HepG2 (cell line): ENCODE results near the gene PCNX1. TPM values are rescaled to one million over a fixed set of nuclear protein-coding genes. Genes with fewer than 3 reads are reported as not detected.

ENCODE experiments used
- ATAC-seq: fragments of 200-7000 bp; cut with Tn5 transposase; 3 replicates; pipeline ENCODE4 v1.9.1; 2020; ENCODE audit warnings: mild to moderate bottlenecking, moderate library complexity
- BruUV-seq: library from RNA; stranded (reverse); fragments of 400-500 nt; replicated peaks from 2 replicates; lab custom pipeline; 2021; lab: Mats Ljungman, UMichigan
- CTCF ChIA-PET: fragments of 300-600 bp; formaldehyde crosslinking; extraction: SDS; loops from one replicate; lab custom pipeline; 2021; ENCODE audit warnings: low total read pairs, inconsistent platforms, low intra/inter-chr PET ratio; lab: Yijun Ruan, JAX
- POLR2A ChIA-PET: fragments of 350-600 bp; sonication (Branson Sonifier 250); formaldehyde crosslinking; loops from one replicate; lab custom pipeline; 2020; ENCODE audit warnings: antibody characterized with exemption, inconsistent platforms; lab: Yijun Ruan, JAX
- DNase-seq: peaks from one replicate; pipeline ENCODE4 v3.0.0-alpha.2; 2015; ENCODE audit warnings: low spot score
- FAIRE-seq: peaks from 3 replicates; lab custom pipeline; 2011; peaks lifted over from hg19 to GRCh38; lab: Jason Lieb, UNC
- H2AFZ ChIP-seq: one replicate; pipeline ENCODE4 v1.6.1; 2011; ENCODE audit warnings: low read length, inconsistent platforms
- H3K27ac ChIP-seq: fragments of 300-600 bp; 3 replicates; pipeline ENCODE4 v1.8.0; 2011; ENCODE audit warnings: mixed run types, mild to moderate bottlenecking, mixed read lengths, low read length, inconsistent platforms; ENCODE audit not compliant: insufficient read depth; ENCODE audit errors: extremely low read length
- H3K27me3 ChIP-seq, 2 experiments: fragments of 200-600 bp in 1 of 2; 2 replicates in 1 of 2; 3 replicates in 1 of 2; pipeline versions ENCODE4 v1.6.0 to v1.8.0; 2011; ENCODE audit warnings: low read length in 2 of 2, mild to moderate bottlenecking in 2 of 2, moderate library complexity in 2 of 2, inconsistent platforms in 1 of 2; ENCODE audit not compliant: insufficient read depth in 2 of 2, control insufficient read depth in 1 of 2
- H3K36me3 ChIP-seq, 2 experiments: fragments of 200-600 bp in 1 of 2; replicated peaks in 1 of 2; 2 replicates in 1 of 2; 3 replicates in 1 of 2; pipeline versions ENCODE4 v1.5.1 to v1.8.0; 2011; ENCODE audit warnings: low read length in 2 of 2, inconsistent platforms in 1 of 2; ENCODE audit not compliant: insufficient read depth in 2 of 2, control insufficient read depth in 1 of 2
- H3K4me1 ChIP-seq: 2 replicates; pipeline ENCODE4 v1.5.1; 2012; ENCODE audit warnings: low read length, inconsistent platforms; ENCODE audit not compliant: insufficient read depth
- H3K4me2 ChIP-seq: 2 replicates; pipeline ENCODE4 v1.6.0; 2011; ENCODE audit warnings: low read depth, low read length, inconsistent platforms
- H3K4me3 ChIP-seq, 3 experiments: fragments of 200-600 bp in 1 of 3; sonication (generic), shearing (Covaris generic) in 1 of 3; replicated peaks in 1 of 3; 2 replicates each; pipeline ENCODE4 v1.5.1; 2011 to 2016; ENCODE audit warnings: low read length in 3 of 3, inconsistent platforms in 2 of 3, low read depth in 2 of 3, mild to moderate bottlenecking in 2 of 3, control low read depth in 1 of 3, mixed read lengths in 1 of 3; ENCODE audit not compliant: insufficient read depth in 1 of 3
- H3K79me2 ChIP-seq: one replicate; pipeline ENCODE4 v1.6.1; 2011; ENCODE audit warnings: low read length, inconsistent platforms; ENCODE audit not compliant: insufficient read depth
- H3K9ac ChIP-seq: 2 replicates; pipeline ENCODE4 v1.6.0; 2011; ENCODE audit warnings: mild to moderate bottlenecking, low read depth, low read length, inconsistent platforms; ENCODE audit not compliant: insufficient read depth
- H3K9me3 ChIP-seq: 2 replicates; pipeline ENCODE4 v1.5.1; 2012; ENCODE audit warnings: mild to moderate bottlenecking, low read length
- H4K20me1 ChIP-seq: 2 replicates; pipeline ENCODE4 v1.6.0; 2011; ENCODE audit warnings: inconsistent platforms, mild to moderate bottlenecking, low read length, moderate library complexity; ENCODE audit not compliant: insufficient read depth
- FOXO1 ChIP-seq: sonication (generic); formaldehyde crosslinking; IDR thresholded peaks from 2 replicates; pipeline ENCODE4 v1.4.0; 2020; ENCODE audit warnings: missing genetic modification reagents
- MED13 ChIP-seq: sonication (generic); formaldehyde crosslinking; IDR thresholded peaks from 2 replicates; pipeline ENCODE4 v1.5.0; 2020; ENCODE audit warnings: missing genetic modification reagents
- MLLT10 ChIP-seq: sonication (generic); formaldehyde crosslinking; IDR thresholded peaks from 2 replicates; pipeline ENCODE4 v1.4.0; 2020; ENCODE audit warnings: missing genetic modification reagents
- ZFP36L1 ChIP-seq: sonication (generic); formaldehyde crosslinking; IDR thresholded peaks from 2 replicates; pipeline ENCODE4 v1.8.0; 2022; ENCODE audit warnings: mild to moderate bottlenecking, missing genetic modification reagents, moderate library complexity
- ZNF333 ChIP-seq: sonication (generic); formaldehyde crosslinking; IDR thresholded peaks from 2 replicates; pipeline ENCODE4 v1.4.0; 2020; ENCODE audit warnings: mild to moderate bottlenecking, missing genetic modification reagents, borderline replicate concordance
- ZNF468 ChIP-seq: sonication (generic); formaldehyde crosslinking; IDR thresholded peaks from 2 replicates; pipeline ENCODE4 v1.8.0; 2022; ENCODE audit warnings: mild to moderate bottlenecking, moderate library complexity, missing genetic modification reagents
- WGBS: methylation state at CpG from one replicate; pipeline ENCODE4 v1.1.6; 2017; ENCODE audit warnings: low lambda C conversion rate; 5-methylcytosine and 5-hydroxymethylcytosine counted together
- in situ Hi-C: cut with HindIII; loops from 2 replicates; pipeline ENCODE4 v1.10.0; 2017; ENCODE audit warnings: low pct_unique_long_range_greater_than_20kb; ENCODE audit not compliant: extremely low pct_ligation_motif_present
- intact Hi-C: fragments of 100-400 bp; cut with micrococcal nuclease; formaldehyde crosslinking; loops from one replicate; pipeline ENCODE4 v1.10.0; 2022; ENCODE audit not compliant: unreplicated experiment
- polyA plus RNA-seq, 8 experiments: library from polyadenylated mRNA; depleted of rRNA in 3 of 8; stranded (reverse) in 7 of 8; unstranded in 1 of 8; fragments of >200 nt; fragmentation: Illumina TruSeq in 4 of 8; extraction: Trizol in 4 of 8; gene quantifications; 2 replicates each; pipeline versions ENCODE4 v1.2.1 to v1.2.3, GENCODE V29; 2011 to 2016; ENCODE audit warnings: low read depth in 4 of 8, missing spikeins in 1 of 8, mixed read lengths in 1 of 8; ENCODE audit not compliant: insufficient read depth in 1 of 8
- total RNA-seq, 5 experiments: library from RNA; depleted of rRNA; stranded (reverse); fragments of >200 nt; fragmentation: Illumina TruSeq; extraction: Trizol; gene quantifications; 2 replicates each; pipeline ENCODE4 v1.2.3, GENCODE V29; 2016; ENCODE audit warnings: low read depth in 1 of 5
- TF ChIP-seq, protein P1 (sequence below): sonication (generic); formaldehyde crosslinking; IDR thresholded peaks from one replicate; pipeline ENCODE4 v1.5.1; 2020; ENCODE audit warnings: mild to moderate bottlenecking, missing genetic modification reagents; ENCODE audit errors: not compliant biosample characterization

The PCNX1 gene
- total and polyA plus RNA-seq, 2 of the 13 experiments (the other 11 are each of a cell fraction or from before 2014, with no cell fraction given), result 24.9 to 30.3 TPM

- no peaks in the 10 kb centered on the region for H3K9me3 ChIP-seq
- no peaks in the 10 kb centered on the region for H3K27me3 ChIP-seq
- ChIA-PET CTCF (no interaction called here), POLR2A (no interaction called here)
- intact Hi-C loops (no loop called here), in situ Hi-C loops (loop anchor here (5.0 to 25.0 kb wide), 2 partner anchors 56 to 351 kb away; partner anchors contain the start of genes MED6 and PCNX1)
- no peak overlapping the region for H3K9ac ChIP-seq
- H3K79me2 ChIP-seq, result peaks cover 3% of the 10 kb centered on the region
- no peak overlapping the region for H3K27ac ChIP-seq
- no peak for TF ChIP-seq MLLT10 (CRISPR knock-in tag)
- no peak for TF ChIP-seq ZNF468 (CRISPR knock-in tag)
- no peak for TF ChIP-seq MED13 (CRISPR knock-in tag)
- TF ChIP-seq, protein P1, sequence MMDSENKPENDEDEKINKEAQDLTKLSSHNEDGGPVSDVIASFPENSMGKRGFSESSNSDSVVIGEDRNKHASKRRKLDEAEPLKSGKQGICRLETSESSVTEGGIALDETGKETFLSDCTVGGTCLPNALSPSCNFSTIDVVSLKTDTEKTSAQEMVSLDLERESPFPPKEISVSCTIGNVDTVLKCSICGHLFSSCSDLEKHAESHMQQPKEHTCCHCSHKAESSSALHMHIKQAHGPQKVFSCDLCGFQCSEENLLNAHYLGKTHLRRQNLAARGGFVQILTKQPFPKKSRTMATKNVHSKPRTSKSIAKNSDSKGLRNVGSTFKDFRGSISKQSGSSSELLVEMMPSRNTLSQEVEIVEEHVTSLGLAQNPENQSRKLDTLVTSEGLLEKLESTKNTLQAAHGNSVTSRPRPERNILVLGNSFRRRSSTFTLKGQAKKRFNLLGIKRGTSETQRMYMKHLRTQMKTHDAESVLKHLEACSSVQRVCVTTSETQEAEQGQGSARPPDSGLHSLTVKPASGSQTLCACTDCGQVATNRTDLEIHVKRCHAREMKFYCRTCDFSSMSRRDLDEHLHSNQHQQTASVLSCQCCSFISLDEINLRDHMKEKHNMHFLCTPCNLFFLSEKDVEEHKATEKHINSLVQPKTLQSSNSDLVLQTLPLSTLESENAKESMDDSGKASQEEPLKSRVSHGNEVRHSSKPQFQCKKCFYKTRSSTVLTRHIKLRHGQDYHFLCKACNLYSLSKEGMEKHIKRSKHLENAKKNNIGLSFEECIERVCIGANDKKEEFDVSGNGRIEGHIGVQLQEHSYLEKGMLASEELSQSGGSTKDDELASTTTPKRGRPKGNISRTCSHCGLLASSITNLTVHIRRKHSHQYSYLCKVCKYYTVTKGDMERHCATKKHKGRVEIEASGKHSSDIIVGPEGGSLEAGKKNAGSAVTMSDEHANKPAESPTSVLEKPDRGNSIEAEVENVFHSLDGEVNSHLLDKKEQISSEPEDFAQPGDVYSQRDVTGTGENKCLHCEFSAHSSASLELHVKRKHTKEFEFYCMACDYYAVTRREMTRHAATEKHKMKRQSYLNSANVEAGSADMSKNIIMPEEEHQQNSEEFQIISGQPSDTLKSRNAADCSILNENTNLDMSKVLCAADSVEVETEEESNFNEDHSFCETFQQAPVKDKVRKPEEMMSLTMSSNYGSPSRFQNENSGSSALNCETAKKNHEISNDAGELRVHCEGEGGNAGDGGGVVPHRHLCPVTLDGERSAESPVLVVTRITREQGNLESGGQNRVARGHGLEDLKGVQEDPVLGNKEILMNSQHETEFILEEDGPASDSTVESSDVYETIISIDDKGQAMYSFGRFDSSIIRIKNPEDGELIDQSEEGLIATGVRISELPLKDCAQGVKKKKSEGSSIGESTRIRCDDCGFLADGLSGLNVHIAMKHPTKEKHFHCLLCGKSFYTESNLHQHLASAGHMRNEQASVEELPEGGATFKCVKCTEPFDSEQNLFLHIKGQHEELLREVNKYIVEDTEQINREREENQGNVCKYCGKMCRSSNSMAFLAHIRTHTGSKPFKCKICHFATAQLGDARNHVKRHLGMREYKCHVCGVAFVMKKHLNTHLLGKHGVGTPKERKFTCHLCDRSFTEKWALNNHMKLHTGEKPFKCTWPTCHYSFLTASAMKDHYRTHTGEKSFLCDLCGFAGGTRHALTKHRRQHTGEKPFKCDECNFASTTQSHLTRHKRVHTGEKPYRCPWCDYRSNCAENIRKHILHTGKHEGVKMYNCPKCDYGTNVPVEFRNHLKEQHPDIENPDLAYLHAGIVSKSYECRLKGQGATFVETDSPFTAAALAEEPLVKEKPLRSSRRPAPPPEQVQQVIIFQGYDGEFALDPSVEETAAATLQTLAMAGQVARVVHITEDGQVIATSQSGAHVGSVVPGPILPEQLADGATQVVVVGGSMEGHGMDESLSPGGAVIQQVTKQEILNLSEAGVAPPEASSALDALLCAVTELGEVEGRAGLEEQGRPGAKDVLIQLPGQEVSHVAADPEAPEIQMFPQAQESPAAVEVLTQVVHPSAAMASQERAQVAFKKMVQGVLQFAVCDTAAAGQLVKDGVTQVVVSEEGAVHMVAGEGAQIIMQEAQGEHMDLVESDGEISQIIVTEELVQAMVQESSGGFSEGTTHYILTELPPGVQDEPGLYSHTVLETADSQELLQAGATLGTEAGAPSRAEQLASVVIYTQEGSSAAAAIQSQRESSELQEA, result no peak
- no peak for TF ChIP-seq ZFP36L1 (CRISPR knock-in tag)
- TF ChIP-seq ZNF333 (CRISPR knock-in tag), result no peak
- TF ChIP-seq FOXO1 (CRISPR knock-in tag), result no peak
- H3K4me1 ChIP-seq, result peaks cover 22% of the 10 kb centered on the region
- no peak overlapping the region for H2AFZ ChIP-seq
- H3K36me3 ChIP-seq, result peaks cover 0 to 18% of the 10 kb centered on the region in 2 experiments; a peak in 3 of 5 replicates
- 94% methylated on average over 2 of the region's 2 CpGs for WGBS
- BruUV-seq, result no TSS peak
- peaks cover 6% of the 10 kb centered on the region for H4K20me1 ChIP-seq
- no peak overlapping the region for H3K4me3 ChIP-seq
- ATAC-seq (no peak), DNase-seq (no peak), FAIRE-seq (no peak)
- no peak overlapping the region for H3K4me2 ChIP-seq
Observed at GRCh38 chr14:70962935-70963334, 55.7 kb downstream of the PCNX1 start.
